Ovary (tissue), 9 donors: ENCODE measurements around the gene KLHL22. TPM values are rescaled to one million over a fixed set of nuclear protein-coding genes. Genes with fewer than 3 reads are reported as not detected.

ENCODE experiments used
- DNase-seq, 5 donors: peaks; one replicate each; pipeline ENCODE4 v3.0.0-alpha.2; 2019 to 2020
- H3K27ac ChIP-seq, 2 donors: fragments of 200-600 bp; one replicate each; pipeline versions ENCODE4 v1.5.1 to v1.8.0; 2019 to 2022
- H3K27me3 ChIP-seq: fragments of 200-600 bp; one replicate; pipeline ENCODE4 v1.8.0; 2022
- H3K36me3 ChIP-seq: fragments of 200-600 bp; sonication (generic); one replicate; pipeline ENCODE4 v1.5.1; 2019
- H3K4me1 ChIP-seq: one replicate; pipeline ENCODE4 v1.8.1; 2013; ENCODE audit warnings: mild to moderate bottlenecking, moderate library complexity; ENCODE audit not compliant: insufficient read depth
- H3K4me3 ChIP-seq: fragments of 200-600 bp; sonication (generic); one replicate; pipeline ENCODE4 v1.5.1; 2017
- H3K9me3 ChIP-seq, 2 donors: fragments of 200-600 bp in 1 of 2; sonication (generic) in 1 of 2; one replicate each; pipeline versions ENCODE4 v1.5.1 to v1.8.1; 2013 to 2019; ENCODE audit warnings: mild to moderate bottlenecking in 1 of 2, moderate library complexity in 1 of 2
- CTCF ChIP-seq, 3 donors: fragments of 450-650 bp in 2 of 3; fragments of 200-600 bp in 1 of 3; IDR thresholded peaks; one replicate each; pipeline versions ENCODE4 v1.5.1 to v1.8.0; 2016 to 2022; ENCODE audit warnings: antibody characterized with exemption in 3 of 3, mild to moderate bottlenecking in 1 of 3
- EP300 ChIP-seq: sonication (generic); formaldehyde crosslinking; IDR thresholded peaks from one replicate; pipeline ENCODE4 v1.6.1; 2017; ENCODE audit warnings: antibody characterized with exemption
- POLR2A ChIP-seq: fragments of 450-650 bp; IDR thresholded peaks from one replicate; pipeline ENCODE4 v1.6.1; 2017; ENCODE audit warnings: antibody characterized with exemption, mild to moderate bottlenecking, moderate library complexity
- WGBS, 3 donors: extraction: QIAGEN DNeasy Blood & Tissue Kit in 1 of 3; methylation state at CpG; one replicate each; pipeline versions ENCODE4 v1.1.5 to v1.1.7; 2013 to 2017; 5-methylcytosine and 5-hydroxymethylcytosine counted together
- intact Hi-C, 4 donors: fragments of 100-400 bp; cut with DNase I; formaldehyde crosslinking; loops; one replicate each; pipeline versions ENCODE4 v1.11.0 to v1.15.1; 2022 to 2023
- polyA plus RNA-seq, 2 donors: library from polyadenylated mRNA; stranded (reverse); fragments of 200-250 nt in 1 of 2; fragments of 350-450 nt in 1 of 2; fragmentation: Illumina TruSeq in 1 of 2; extraction: RNeasy Lipid Tissue Mini Kit (QIAGEN cat#74804) in 1 of 2; gene quantifications; one replicate each; pipeline ENCODE4 v1.2.3, GENCODE V29; 2013 to 2014
- total RNA-seq, 7 donors: library from RNA; depleted of rRNA in 2 of 7; stranded (reverse); fragments of >200 nt in 2 of 7; fragmentation: NEBNext Ultra II Directional in 3 of 7; extraction: Animal tissue kit (Norgen Biotek cat#: 25700) in 3 of 7; gene quantifications; one replicate each; pipeline versions ENCODE4 v1.1.0 to v1.2.4, GENCODE V29; 2016 to 2023
- donor health status: DM: no; HTN: no; CAD: no; lungs with moderate emphysema.
- donor health status: DM: no; HTN: no; CAD: no.
- donor health status: Bipolar disorder and iron deficiency.
- donor health status: DM: yes; HTN: yes; CAD: no.
- donor health status: DM: no; HTN: no; CAD: no.
- donor health status: DM: yes; HTN: yes; CAD: no.

The KLHL22 gene
- total and polyA plus RNA-seq, 9 donors, result 24.6 to 42.9 (median 28.7) TPM

GRCh38 chr22:20533095-20533878 is 37.7 kb upstream of the KLHL22 start:
- Histone ChIP-seq H3K4me1 (peaks cover 20% of the 10 kb centered on the region), H3K4me3 (no peak overlapping the region), H3K27ac (no peak overlapping the region), H3K27me3 (no peaks in the 10 kb centered on the region), H3K36me3 (no peaks in the 10 kb centered on the region), H3K9me3 (no peaks in the 10 kb centered on the region)
- DNase-seq, result no peak
- TF ChIP-seq CTCF (IDR thresholded peaks at IDR 0.05), result no peak
- no peak for TF ChIP-seq POLR2A
- TF ChIP-seq EP300, result no peak
- 68 to 74% (median 73%) methylated on average over 10 to 11 of the region's 11 CpGs for WGBS, 3 donors
- intact Hi-C loops, result no loop called here

GRCh38 chr22:20532256-20532993 is 36.8 kb upstream of the KLHL22 start:
- H3K27ac ChIP-seq, result peak overlapping the region in 1 of 2 donors; percentile 8
- H3K9me3 ChIP-seq, result no peaks in the 10 kb centered on the region
- no peak for DNase-seq
- H3K36me3 ChIP-seq, result no peaks in the 10 kb centered on the region
- 70 to 79% (median 78%) methylated on average over 10 of the region's 10 CpGs for WGBS, 3 donors
- no peak overlapping the region for H3K4me3 ChIP-seq
- H3K4me1 ChIP-seq, result peaks cover 21% of the 10 kb centered on the region
- no peak for TF ChIP-seq CTCF (IDR thresholded peaks at IDR 0.05)
- intact Hi-C loops, result no loop called here
- H3K27me3 ChIP-seq, result no peaks in the 10 kb centered on the region

- H3K27me3 ChIP-seq, result no peaks in the 10 kb centered on the region
- intact Hi-C loops, result no loop called here
- 45 to 53% (median 52%) methylated on average over 15 of the region's 15 CpGs for WGBS, 3 donors
- peaks cover 24% of the 10 kb centered on the region for H3K4me1 ChIP-seq
- TF ChIP-seq EP300, result no peak
- TF ChIP-seq CTCF (IDR thresholded peaks at IDR 0.05), result no peak
- TF ChIP-seq POLR2A, result no peak
- H3K4me3 ChIP-seq, result no peak overlapping the region
- H3K36me3 ChIP-seq, result no peaks in the 10 kb centered on the region
- H3K9me3 ChIP-seq, result no peaks in the 10 kb centered on the region
- no peak for DNase-seq
- no peak overlapping the region for H3K27ac ChIP-seq
Observed at GRCh38 chr22:20531404-20532201, 36.0 kb upstream of the KLHL22 start.

- H3K27ac ChIP-seq, result no peak overlapping the region
- TF ChIP-seq CTCF (IDR thresholded peaks at IDR 0.05), result no peak
- no peak for TF ChIP-seq EP300
- no peak for TF ChIP-seq POLR2A
- H3K36me3 ChIP-seq, result no peaks in the 10 kb centered on the region
- no peak for DNase-seq
- no peaks in the 10 kb centered on the region for H3K9me3 ChIP-seq
- H3K27me3 ChIP-seq, result no peaks in the 10 kb centered on the region
- peaks cover 24% of the 10 kb centered on the region for H3K4me1 ChIP-seq
- WGBS, 3 donors, result 0 to 11% (median 11%) methylated on average over 1 of the region's 1 CpG
- no peak overlapping the region for H3K4me3 ChIP-seq
- intact Hi-C loops, result no loop called here
Observed at GRCh38 chr22:20531154-20531403, 35.5 kb upstream of the KLHL22 start.
